K562 (cell line): ENCODE results near the gene VAMP4. TPM values are rescaled to one million over a fixed set of nuclear protein-coding genes. Genes with fewer than 3 reads are reported as not detected.

Experiments used
- LARP7 ChIP-seq: fragments of 450-650 bp; IDR thresholded peaks from 2 replicates; pipeline ENCODE4 v1.6.1; 2016
- PML ChIP-seq: IDR thresholded peaks from 2 replicates; pipeline ENCODE4 v1.6.1; 2012; ENCODE audit warnings: low read length, inconsistent platforms
- ZBTB17 ChIP-seq: fragments of 450-650 bp; formaldehyde crosslinking; IDR thresholded peaks from 2 replicates; pipeline ENCODE4 v1.4.0; 2020; ENCODE audit warnings: mild to moderate bottlenecking
- ZNF561 ChIP-seq: fragments of 450-650 bp; formaldehyde crosslinking; conservative IDR thresholded peaks from 2 replicates; pipeline ENCODE4 v1.4.0; 2020; ENCODE audit warnings: mild to moderate bottlenecking, moderate library complexity
- polyA plus RNA-seq, 8 experiments: library from polyadenylated mRNA; depleted of rRNA in 4 of 8; stranded (reverse) in 5 of 8; unstranded in 3 of 8; fragments of >200 nt; fragmentation: Nextera tagmentation in 2 of 8; fragmentation: Illumina TruSeq in 1 of 8; extraction: Ambion mirVana in 2 of 8; extraction: Trizol in 1 of 8; gene quantifications; 2 replicates each; pipeline versions ENCODE4 v1.2.1 to v1.2.3, GENCODE V29; 2011 to 2014; ENCODE audit warnings: inconsistent platforms in 1 of 8, missing spikeins in 1 of 8
- total RNA-seq, 7 experiments: library from RNA; depleted of rRNA in 6 of 7; stranded (reverse); fragments of >200 nt in 6 of 7; fragmentation: Illumina TruSeq in 2 of 7; extraction: Trizol in 2 of 7; gene quantifications; 2 replicates each; pipeline versions ENCODE4 v1.2.1 to v1.2.3, GENCODE V29; 2011 to 2021; ENCODE audit warnings: low replicate concordance in 1 of 7
- TF ChIP-seq, protein P1 (sequence below): fragments of 200-600 bp; sonication (generic); IDR thresholded peaks from one replicate; pipeline ENCODE4 v1.6.1; 2012; ENCODE audit warnings: mild to moderate bottlenecking, low read depth, low read length, inconsistent platforms
- TF ChIP-seq, protein P2 (sequence below): sonication (generic); formaldehyde crosslinking; IDR thresholded peaks from 2 replicates; pipeline ENCODE4 v1.8.0; 2022; ENCODE audit warnings: missing genetic modification reagents, mild to moderate bottlenecking, borderline replicate concordance
- TF ChIP-seq, protein P3 (sequence below): sonication (generic); formaldehyde crosslinking; IDR thresholded peaks from 2 replicates; pipeline ENCODE4 v1.8.0; 2022; ENCODE audit warnings: missing genetic modification reagents, mild to moderate bottlenecking, borderline replicate concordance
- TF ChIP-seq, protein P4 (sequence below), 3 experiments: IDR thresholded peaks in 2 of 3; conservative IDR thresholded peaks in 1 of 3; 2 replicates each; pipeline ENCODE4 v1.5.1; 2011 to 2012; ENCODE audit warnings: low read length in 3 of 3, mild to moderate bottlenecking in 3 of 3, control low read depth in 2 of 3, improper control_type of control experiment in 1 of 3, inconsistent platforms in 1 of 3, low read depth in 1 of 3, mixed read lengths in 1 of 3, moderate library complexity in 1 of 3; ENCODE audit not compliant: insufficient read depth in 2 of 3

The VAMP4 gene
- total and polyA plus RNA-seq, 9 of the 15 experiments (the other 6 are each of a cell fraction or from before 2014, with no cell fraction given), result 3.3 to 21.4 (median 11.9) TPM

DNA sequence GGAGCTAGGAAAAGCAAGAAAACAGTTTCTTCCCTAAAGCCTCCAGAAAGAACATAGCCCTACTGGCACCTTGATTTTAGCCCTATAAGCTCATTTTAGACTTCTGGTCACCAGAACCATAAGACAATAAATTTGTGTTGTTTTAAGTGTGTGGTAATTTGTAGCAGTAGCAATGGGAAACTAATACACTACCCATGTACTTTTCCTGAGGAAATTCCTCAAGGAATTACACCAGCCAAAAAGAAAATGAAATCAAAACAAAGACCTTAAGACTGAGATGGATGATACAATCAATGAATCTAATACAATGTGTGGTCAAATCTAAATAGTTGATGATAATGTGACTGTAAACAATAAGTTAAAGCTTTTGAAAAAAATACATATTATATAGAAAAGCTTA lies 11.8 kb downstream of the VAMP4 start (continued):
- TF ChIP-seq, protein P1, sequence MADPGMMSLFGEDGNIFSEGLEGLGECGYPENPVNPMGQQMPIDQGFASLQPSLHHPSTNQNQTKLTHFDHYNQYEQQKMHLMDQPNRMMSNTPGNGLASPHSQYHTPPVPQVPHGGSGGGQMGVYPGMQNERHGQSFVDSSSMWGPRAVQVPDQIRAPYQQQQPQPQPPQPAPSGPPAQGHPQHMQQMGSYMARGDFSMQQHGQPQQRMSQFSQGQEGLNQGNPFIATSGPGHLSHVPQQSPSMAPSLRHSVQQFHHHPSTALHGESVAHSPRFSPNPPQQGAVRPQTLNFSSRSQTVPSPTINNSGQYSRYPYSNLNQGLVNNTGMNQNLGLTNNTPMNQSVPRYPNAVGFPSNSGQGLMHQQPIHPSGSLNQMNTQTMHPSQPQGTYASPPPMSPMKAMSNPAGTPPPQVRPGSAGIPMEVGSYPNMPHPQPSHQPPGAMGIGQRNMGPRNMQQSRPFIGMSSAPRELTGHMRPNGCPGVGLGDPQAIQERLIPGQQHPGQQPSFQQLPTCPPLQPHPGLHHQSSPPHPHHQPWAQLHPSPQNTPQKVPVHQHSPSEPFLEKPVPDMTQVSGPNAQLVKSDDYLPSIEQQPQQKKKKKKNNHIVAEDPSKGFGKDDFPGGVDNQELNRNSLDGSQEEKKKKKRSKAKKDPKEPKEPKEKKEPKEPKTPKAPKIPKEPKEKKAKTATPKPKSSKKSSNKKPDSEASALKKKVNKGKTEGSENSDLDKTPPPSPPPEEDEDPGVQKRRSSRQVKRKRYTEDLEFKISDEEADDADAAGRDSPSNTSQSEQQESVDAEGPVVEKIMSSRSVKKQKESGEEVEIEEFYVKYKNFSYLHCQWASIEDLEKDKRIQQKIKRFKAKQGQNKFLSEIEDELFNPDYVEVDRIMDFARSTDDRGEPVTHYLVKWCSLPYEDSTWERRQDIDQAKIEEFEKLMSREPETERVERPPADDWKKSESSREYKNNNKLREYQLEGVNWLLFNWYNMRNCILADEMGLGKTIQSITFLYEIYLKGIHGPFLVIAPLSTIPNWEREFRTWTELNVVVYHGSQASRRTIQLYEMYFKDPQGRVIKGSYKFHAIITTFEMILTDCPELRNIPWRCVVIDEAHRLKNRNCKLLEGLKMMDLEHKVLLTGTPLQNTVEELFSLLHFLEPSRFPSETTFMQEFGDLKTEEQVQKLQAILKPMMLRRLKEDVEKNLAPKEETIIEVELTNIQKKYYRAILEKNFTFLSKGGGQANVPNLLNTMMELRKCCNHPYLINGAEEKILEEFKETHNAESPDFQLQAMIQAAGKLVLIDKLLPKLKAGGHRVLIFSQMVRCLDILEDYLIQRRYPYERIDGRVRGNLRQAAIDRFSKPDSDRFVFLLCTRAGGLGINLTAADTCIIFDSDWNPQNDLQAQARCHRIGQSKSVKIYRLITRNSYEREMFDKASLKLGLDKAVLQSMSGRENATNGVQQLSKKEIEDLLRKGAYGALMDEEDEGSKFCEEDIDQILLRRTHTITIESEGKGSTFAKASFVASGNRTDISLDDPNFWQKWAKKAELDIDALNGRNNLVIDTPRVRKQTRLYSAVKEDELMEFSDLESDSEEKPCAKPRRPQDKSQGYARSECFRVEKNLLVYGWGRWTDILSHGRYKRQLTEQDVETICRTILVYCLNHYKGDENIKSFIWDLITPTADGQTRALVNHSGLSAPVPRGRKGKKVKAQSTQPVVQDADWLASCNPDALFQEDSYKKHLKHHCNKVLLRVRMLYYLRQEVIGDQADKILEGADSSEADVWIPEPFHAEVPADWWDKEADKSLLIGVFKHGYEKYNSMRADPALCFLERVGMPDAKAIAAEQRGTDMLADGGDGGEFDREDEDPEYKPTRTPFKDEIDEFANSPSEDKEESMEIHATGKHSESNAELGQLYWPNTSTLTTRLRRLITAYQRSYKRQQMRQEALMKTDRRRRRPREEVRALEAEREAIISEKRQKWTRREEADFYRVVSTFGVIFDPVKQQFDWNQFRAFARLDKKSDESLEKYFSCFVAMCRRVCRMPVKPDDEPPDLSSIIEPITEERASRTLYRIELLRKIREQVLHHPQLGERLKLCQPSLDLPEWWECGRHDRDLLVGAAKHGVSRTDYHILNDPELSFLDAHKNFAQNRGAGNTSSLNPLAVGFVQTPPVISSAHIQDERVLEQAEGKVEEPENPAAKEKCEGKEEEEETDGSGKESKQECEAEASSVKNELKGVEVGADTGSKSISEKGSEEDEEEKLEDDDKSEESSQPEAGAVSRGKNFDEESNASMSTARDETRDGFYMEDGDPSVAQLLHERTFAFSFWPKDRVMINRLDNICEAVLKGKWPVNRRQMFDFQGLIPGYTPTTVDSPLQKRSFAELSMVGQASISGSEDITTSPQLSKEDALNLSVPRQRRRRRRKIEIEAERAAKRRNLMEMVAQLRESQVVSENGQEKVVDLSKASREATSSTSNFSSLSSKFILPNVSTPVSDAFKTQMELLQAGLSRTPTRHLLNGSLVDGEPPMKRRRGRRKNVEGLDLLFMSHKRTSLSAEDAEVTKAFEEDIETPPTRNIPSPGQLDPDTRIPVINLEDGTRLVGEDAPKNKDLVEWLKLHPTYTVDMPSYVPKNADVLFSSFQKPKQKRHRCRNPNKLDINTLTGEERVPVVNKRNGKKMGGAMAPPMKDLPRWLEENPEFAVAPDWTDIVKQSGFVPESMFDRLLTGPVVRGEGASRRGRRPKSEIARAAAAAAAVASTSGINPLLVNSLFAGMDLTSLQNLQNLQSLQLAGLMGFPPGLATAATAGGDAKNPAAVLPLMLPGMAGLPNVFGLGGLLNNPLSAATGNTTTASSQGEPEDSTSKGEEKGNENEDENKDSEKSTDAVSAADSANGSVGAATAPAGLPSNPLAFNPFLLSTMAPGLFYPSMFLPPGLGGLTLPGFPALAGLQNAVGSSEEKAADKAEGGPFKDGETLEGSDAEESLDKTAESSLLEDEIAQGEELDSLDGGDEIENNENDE, result no peak
- no peak for TF ChIP-seq ZNF561
- TF ChIP-seq LARP7, result no peak
- no peak for TF ChIP-seq PML
- TF ChIP-seq, protein P2, sequence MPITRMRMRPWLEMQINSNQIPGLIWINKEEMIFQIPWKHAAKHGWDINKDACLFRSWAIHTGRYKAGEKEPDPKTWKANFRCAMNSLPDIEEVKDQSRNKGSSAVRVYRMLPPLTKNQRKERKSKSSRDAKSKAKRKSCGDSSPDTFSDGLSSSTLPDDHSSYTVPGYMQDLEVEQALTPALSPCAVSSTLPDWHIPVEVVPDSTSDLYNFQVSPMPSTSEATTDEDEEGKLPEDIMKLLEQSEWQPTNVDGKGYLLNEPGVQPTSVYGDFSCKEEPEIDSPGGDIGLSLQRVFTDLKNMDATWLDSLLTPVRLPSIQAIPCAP, result no peak
- TF ChIP-seq, protein P3, sequence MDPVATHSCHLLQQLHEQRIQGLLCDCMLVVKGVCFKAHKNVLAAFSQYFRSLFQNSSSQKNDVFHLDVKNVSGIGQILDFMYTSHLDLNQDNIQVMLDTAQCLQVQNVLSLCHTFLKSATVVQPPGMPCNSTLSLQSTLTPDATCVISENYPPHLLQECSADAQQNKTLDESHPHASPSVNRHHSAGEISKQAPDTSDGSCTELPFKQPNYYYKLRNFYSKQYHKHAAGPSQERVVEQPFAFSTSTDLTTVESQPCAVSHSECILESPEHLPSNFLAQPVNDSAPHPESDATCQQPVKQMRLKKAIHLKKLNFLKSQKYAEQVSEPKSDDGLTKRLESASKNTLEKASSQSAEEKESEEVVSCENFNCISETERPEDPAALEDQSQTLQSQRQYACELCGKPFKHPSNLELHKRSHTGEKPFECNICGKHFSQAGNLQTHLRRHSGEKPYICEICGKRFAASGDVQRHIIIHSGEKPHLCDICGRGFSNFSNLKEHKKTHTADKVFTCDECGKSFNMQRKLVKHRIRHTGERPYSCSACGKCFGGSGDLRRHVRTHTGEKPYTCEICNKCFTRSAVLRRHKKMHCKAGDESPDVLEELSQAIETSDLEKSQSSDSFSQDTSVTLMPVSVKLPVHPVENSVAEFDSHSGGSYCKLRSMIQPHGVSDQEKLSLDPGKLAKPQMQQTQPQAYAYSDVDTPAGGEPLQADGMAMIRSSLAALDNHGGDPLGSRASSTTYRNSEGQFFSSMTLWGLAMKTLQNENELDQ (CRISPR knock-in tag), result no peak
- TF ChIP-seq, protein P4, sequence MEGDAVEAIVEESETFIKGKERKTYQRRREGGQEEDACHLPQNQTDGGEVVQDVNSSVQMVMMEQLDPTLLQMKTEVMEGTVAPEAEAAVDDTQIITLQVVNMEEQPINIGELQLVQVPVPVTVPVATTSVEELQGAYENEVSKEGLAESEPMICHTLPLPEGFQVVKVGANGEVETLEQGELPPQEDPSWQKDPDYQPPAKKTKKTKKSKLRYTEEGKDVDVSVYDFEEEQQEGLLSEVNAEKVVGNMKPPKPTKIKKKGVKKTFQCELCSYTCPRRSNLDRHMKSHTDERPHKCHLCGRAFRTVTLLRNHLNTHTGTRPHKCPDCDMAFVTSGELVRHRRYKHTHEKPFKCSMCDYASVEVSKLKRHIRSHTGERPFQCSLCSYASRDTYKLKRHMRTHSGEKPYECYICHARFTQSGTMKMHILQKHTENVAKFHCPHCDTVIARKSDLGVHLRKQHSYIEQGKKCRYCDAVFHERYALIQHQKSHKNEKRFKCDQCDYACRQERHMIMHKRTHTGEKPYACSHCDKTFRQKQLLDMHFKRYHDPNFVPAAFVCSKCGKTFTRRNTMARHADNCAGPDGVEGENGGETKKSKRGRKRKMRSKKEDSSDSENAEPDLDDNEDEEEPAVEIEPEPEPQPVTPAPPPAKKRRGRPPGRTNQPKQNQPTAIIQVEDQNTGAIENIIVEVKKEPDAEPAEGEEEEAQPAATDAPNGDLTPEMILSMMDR (IDR thresholded peaks at IDR 0.05 in 2 of 3, conservative IDR thresholded peaks at IDR 0.05 in 1 of 3; ENCODE audit: insufficient read depth in 2 of 3, low read depth in 1 of 3, low read length in 3 of 3), result no peak
- no peak for TF ChIP-seq ZBTB17
